Prostate gland (tissue), 2 donors: ENCODE data around the gene RCAN3.

Experiments
- CTCF ChIP-seq, 4 experiments: fragments of 200-600 bp in 2 of 4; fragments of 450-650 bp in 2 of 4; sonication (generic) in 2 of 4; IDR thresholded peaks; 1 replicate in 3 of 4; 2 replicates in 1 of 4; pipeline ENCODE4 v1.5.1; 2016 to 2019; ENCODE audit warnings: antibody characterized with exemption in 4 of 4, mild to moderate bottlenecking in 2 of 4, moderate library complexity in 2 of 4
- POLR2A ChIP-seq: fragments of 450-650 bp; IDR thresholded peaks from one replicate; pipeline ENCODE4 v1.6.1; 2016; ENCODE audit warnings: antibody characterized with exemption, mild to moderate bottlenecking
- POLR2AphosphoS5 ChIP-seq: sonication (generic); formaldehyde crosslinking; IDR thresholded peaks from one replicate; pipeline ENCODE4 v1.6.1; 2017; ENCODE audit warnings: antibody characterized with exemption

- no peak for TF ChIP-seq CTCF (IDR thresholded peaks at IDR 0.05)
- TF ChIP-seq POLR2A, result no peak
- no peak for TF ChIP-seq POLR2AphosphoS5
Measured at GRCh38 chr1:24507405-24507804, 4.8 kb downstream of the RCAN3 start.
